Brain microvascular endothelial cell (primary cell): Measurements from ENCODE around the gene KCNA3.
"Not testable (repeated sequence)": the region's sequence is repeated elsewhere in the genome, so short reads cannot be mapped to it uniquely, and the experiment has no call there.

ENCODE experiments used
- DNase-seq: peaks from one replicate; pipeline ENCODE4 v3.0.0-alpha.2; 2020
- H3K27ac ChIP-seq: fragments of 250-450 bp; sonication (Bioruptor Pico); 2 replicates; pipeline ENCODE4 v1.5.1; 2020; ENCODE audit warnings: mild to moderate bottlenecking, moderate library complexity
- H3K27me3 ChIP-seq: fragments of 250-450 bp; sonication (Bioruptor Pico); replicated peaks from 2 replicates; pipeline ENCODE4 v1.5.1; 2020; ENCODE audit warnings: mild to moderate bottlenecking
- H3K36me3 ChIP-seq: fragments of 250-450 bp; sonication (Bioruptor Pico); replicated peaks from 2 replicates; pipeline ENCODE4 v1.5.1; 2020; ENCODE audit warnings: mild to moderate bottlenecking
- H3K4me3 ChIP-seq: 2 replicates; pipeline ENCODE4 v1.5.1; 2011; ENCODE audit warnings: low read depth, mild to moderate bottlenecking, control low read depth, low read length, moderate library complexity
- in situ Hi-C: cut with HindIII; loops from 2 replicates; pipeline ENCODE4 v1.10.0; 2017; ENCODE audit warnings: low sequenced_read_pairs, low pct_ligation_motif_present
- TF ChIP-seq, protein P1 (sequence below): IDR thresholded peaks from 2 replicates; pipeline ENCODE4 v1.5.1; 2011; ENCODE audit warnings: low read depth, mild to moderate bottlenecking, moderate library complexity, low read length, control low read depth, inconsistent platforms; ENCODE audit errors: missing control alignments

The KCNA3 gene

DNA sequence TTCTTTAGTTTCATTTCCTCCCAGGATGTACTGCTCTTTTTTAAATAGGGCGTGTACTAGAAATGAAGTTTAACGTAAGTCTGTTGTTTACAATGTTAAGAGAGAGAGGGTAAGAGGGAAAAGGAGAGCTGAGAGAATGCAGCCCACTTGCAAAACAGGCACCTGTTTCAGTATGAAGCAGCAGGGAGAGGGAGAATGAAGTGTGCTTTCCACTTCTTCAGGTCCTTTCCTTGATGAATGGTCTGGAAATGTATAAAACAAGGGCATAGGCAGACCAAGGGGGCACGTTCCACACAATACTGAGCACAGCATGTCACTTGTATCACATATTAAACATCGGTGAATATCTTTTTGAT is 2.0 kb downstream of the KCNA3 start:
- in situ Hi-C loops: no loop called here
- Histone ChIP-seq H3K27ac (no peak overlapping the region), H3K27me3 (peaks cover 37% of the 10 kb centered on the region), H3K36me3 (no peaks in the 10 kb centered on the region), H3K4me3 (no peak overlapping the region)
- TF ChIP-seq, protein P1, sequence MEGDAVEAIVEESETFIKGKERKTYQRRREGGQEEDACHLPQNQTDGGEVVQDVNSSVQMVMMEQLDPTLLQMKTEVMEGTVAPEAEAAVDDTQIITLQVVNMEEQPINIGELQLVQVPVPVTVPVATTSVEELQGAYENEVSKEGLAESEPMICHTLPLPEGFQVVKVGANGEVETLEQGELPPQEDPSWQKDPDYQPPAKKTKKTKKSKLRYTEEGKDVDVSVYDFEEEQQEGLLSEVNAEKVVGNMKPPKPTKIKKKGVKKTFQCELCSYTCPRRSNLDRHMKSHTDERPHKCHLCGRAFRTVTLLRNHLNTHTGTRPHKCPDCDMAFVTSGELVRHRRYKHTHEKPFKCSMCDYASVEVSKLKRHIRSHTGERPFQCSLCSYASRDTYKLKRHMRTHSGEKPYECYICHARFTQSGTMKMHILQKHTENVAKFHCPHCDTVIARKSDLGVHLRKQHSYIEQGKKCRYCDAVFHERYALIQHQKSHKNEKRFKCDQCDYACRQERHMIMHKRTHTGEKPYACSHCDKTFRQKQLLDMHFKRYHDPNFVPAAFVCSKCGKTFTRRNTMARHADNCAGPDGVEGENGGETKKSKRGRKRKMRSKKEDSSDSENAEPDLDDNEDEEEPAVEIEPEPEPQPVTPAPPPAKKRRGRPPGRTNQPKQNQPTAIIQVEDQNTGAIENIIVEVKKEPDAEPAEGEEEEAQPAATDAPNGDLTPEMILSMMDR: no peak
- no peak for DNase-seq

DNA sequence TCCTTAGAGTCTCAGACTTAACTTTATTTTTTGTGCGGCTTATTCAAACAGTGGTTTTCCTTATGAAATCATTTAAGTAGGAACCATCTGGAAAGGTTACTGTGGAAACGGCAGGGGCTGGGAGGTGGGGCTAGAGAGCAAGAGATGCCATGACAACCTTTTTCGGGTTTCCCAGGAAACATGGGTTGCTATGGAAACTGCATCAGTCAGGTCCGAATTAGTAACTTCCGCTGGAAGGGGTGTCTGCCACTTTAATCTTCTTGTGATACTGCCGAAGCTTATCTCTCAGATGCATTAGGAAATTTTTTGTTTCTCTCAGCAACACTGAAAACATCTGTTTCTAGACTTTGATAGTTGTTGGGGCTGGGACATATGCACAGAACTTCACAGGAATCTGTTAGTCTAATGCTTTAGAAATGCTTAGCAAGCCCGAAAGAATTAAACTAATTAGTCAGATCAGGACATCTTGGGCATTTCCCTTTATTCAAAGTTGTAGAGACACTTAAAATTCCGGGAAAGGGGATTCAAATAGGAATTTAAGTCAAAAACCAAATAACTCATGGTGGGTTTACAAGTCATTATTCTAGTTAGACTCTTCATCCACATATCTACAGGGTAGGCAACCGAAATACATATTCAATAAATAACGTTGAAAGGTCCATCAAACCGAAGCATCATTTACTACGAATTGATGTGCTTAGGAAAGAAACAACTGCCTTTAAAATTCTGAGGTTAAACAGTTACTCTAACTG is 2.6 kb downstream of the KCNA3 start:
- Histone ChIP-seq H3K4me3 (no peak overlapping the region), H3K36me3 (no peaks in the 10 kb centered on the region), H3K27me3 (peaks cover 37% of the 10 kb centered on the region), H3K27ac (no peak overlapping the region)
- in situ Hi-C loops: no loop called here
- no peak for DNase-seq
- TF ChIP-seq, protein P1: no peak

DNA sequence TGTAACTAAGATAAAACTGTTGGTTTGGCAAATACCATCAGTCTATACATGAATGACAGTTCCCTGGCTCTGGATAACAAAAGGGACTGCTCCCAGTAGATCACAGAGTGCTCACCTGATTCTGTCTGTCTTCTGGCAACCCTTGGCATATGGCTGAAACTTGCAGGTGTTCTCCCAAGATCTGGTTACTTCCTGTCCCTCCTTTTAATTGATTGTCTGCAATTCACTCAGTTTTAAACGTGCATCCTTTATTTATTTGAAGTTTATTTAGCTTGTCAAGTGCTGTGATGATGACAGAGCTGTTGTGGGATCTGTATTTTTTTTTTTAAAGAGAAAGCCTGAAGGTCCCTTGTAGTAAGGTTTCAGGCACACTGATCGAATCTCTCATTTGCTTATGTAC is 3.4 kb downstream of the KCNA3 start:
- H3K27me3 ChIP-seq: peaks cover 35% of the 10 kb centered on the region
- H3K36me3 ChIP-seq: no peaks in the 10 kb centered on the region
- no peak overlapping the region for H3K27ac ChIP-seq
- in situ Hi-C loops: no loop called here
- H3K4me3 ChIP-seq: no peak overlapping the region
- TF ChIP-seq, protein P1: no peak
- no peak for DNase-seq

DNA sequence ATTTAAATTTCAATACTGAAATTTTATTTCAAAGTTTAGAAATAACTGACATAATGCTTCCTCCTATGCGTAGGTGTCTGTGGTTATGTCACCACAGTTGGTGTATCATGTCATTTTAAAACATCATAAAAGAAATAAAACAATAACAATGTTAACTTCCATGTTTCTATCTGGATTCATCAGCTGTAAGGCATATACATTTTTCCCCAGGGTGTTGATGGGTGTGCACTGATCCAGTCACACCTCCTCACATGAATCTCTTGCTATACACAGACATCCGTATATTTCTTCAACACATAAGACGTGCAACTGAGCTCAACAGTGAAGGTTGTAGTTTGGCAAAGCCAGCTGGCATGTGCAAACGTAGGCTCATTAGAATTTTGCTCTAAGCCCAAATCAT is 6.2 kb downstream of the KCNA3 start:
- no peak overlapping the region for H3K4me3 ChIP-seq
- in situ Hi-C loops: no loop called here
- no peaks in the 10 kb centered on the region for H3K36me3 ChIP-seq
- TF ChIP-seq, protein P1: no peak
- no peak for DNase-seq
- no peak overlapping the region for H3K27ac ChIP-seq
- H3K27me3 ChIP-seq: peaks cover 9% of the 10 kb centered on the region

DNA sequence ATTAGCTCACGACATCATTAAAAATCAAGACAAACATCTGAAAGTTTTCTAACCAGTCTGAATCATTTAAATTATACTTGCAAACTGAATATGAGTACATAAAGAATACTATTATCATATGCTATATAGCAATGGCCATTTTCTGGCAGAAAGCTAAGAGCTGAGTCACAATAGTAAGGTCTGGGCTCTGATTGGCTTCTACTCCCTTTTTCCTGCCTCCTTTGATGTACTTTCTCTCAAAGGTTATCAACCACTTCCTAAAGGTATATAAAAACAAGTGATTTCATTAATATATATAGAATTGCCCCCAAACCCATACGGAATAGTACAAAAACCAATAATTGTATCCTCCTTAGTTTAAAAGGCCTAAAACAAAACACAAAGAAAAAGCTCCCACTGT is 7.0 kb downstream of the KCNA3 start:
- H3K27me3 ChIP-seq: peaks cover 2% of the 10 kb centered on the region
- no peak for DNase-seq
- H3K36me3 ChIP-seq: no peaks in the 10 kb centered on the region
- no peak overlapping the region for H3K27ac ChIP-seq
- TF ChIP-seq, protein P1: no peak
- in situ Hi-C loops: no loop called here
- H3K4me3 ChIP-seq: no peak overlapping the region

DNA sequence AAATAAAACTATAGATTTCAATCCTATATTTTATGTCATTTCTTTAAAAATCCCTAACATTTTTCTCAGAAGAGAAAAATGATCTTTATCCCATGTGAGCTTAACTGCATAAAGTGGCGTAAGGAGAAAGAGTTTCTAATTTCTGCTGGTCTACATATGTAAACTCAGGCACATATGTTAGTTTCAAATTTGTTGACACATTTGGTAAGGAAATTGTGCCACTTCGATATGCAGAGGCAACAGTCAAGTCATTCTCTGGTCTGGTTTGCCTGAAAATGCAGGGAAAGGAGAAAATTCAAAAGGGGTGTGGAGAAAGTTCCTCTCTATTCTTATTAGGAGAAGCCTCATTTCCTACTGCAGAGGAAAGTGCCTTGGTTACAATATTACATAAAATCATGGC is 11.5 kb downstream of the KCNA3 start:
- TF ChIP-seq, protein P1: no peak
- no peak for DNase-seq
- in situ Hi-C loops: no loop called here
- no peaks in the 10 kb centered on the region for H3K36me3 ChIP-seq
- H3K27ac ChIP-seq: no peak overlapping the region
- H3K27me3 ChIP-seq: no peaks in the 10 kb centered on the region
- no peak overlapping the region for H3K4me3 ChIP-seq

DNA sequence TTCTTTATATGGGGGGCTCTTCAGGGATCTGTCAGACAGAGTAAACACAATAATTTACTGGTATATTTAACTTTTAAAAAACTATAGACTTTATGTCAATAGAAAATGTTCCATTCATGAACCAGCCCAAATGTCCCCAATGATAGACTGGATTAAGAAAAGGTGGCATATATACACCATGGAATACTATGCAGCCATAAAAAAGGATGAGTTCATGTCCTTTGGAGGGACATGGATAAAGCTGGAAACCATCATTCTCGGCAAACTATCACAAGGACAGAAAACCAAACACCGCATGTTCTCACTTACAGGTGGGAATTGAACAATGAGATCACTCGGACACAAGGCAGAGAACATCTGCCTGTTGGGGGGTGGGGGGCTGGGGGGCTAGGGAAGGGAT is 15.2 kb downstream of the KCNA3 start:
- DNase-seq, H3K27ac ChIP-seq, H3K4me3 ChIP-seq, H3K36me3 ChIP-seq, in situ Hi-C loops, H3K27me3 ChIP-seq: not testable (repeated sequence)
